Large intestine (tissue), 3 donors: Measurements from ENCODE around the gene MCM3AP. TPM values are rescaled to one million over a fixed set of nuclear protein-coding genes. Genes with fewer than 3 reads are reported as not detected.

Source experiments
- DNase-seq, 2 donors: peaks; one replicate each; pipeline versions ENCODE4 v3.0.0 to v3.0.0-alpha.2; 2013
- H3K27ac ChIP-seq: one replicate; pipeline ENCODE4 v1.5.1; 2013; ENCODE audit warnings: low read length
- H3K27me3 ChIP-seq: 2 replicates; pipeline ENCODE4 v1.6.1; 2013; ENCODE audit warnings: low read length; ENCODE audit not compliant: control insufficient read depth, insufficient read depth
- H3K36me3 ChIP-seq: 2 replicates; pipeline ENCODE4 v1.6.1; 2013; ENCODE audit warnings: low read length; ENCODE audit not compliant: control insufficient read depth, insufficient read depth
- H3K4me1 ChIP-seq: one replicate; pipeline ENCODE4 v1.6.1; 2013; ENCODE audit warnings: low read length; ENCODE audit not compliant: control insufficient read depth, insufficient read depth
- H3K4me3 ChIP-seq: one replicate; pipeline ENCODE4 v1.5.1; 2013; ENCODE audit warnings: low read length
- H3K9me3 ChIP-seq: one replicate; pipeline ENCODE4 v1.6.1; 2013; ENCODE audit warnings: mild to moderate bottlenecking, low read depth, low read length, moderate library complexity; ENCODE audit not compliant: control insufficient read depth
- WGBS: methylation state at CpG from one replicate; pipeline ENCODE4 v1.1.5; 2013; ENCODE audit warnings: low lambda C conversion rate; ENCODE audit not compliant: insufficient coverage; 5-methylcytosine and 5-hydroxymethylcytosine counted together
- polyA plus RNA-seq: library from polyadenylated mRNA; unstranded; fragments of 120-200 nt; gene quantifications from one replicate; pipeline ENCODE4 v1.2.1, GENCODE V29; 2013

The MCM3AP gene
- polyA plus RNA-seq, 1 donor: 77.5 TPM

DNA sequence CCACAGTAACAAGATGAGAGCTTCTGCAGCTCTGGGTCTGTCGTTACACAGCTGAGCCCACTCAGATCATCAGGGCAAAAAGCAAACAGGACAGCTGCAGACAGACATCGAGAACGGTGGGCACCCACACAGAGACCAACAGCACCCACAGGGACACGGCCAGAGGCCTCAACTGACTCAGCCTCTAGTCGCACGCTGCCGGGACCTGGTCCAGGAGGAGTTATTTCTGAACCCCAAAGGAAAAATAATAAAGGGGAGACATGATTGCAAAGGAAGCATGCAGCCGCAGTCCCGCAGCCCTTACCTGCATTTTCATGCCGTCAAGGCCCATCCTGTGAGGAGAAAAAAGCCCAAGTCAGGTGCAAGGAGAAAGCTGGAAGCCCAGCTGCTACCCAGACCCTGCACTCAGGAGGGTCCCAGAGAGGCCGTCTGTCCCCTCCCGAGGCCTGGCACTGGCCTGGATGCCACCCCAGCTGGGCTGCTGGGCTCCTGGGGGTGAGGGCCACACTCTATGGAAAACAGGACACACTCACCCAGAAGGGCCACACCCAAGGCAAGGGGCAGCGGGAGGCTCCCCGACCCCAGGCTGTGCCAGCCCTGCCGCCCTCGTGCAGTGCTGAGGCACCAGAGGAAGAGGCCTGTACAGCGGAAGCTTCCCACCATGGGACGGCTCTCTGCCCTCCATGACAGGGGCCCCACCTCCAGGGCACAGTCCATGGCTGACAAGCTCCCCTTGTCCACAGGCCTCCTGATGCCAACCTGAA, 72.5 kb downstream of the MCM3AP start:
- H3K9me3 ChIP-seq: no peaks in the 10 kb centered on the region
- H3K4me1 ChIP-seq: no peaks in the 10 kb centered on the region
- DNase-seq: no peak
- WGBS: no CpG with 5 or more reads among the region's 18 CpGs
- H3K27ac ChIP-seq: no peak overlapping the region
- no peaks in the 10 kb centered on the region for H3K27me3 ChIP-seq
- H3K4me3 ChIP-seq: no peak overlapping the region
- H3K36me3 ChIP-seq: peaks cover 17% of the 10 kb centered on the region

DNA sequence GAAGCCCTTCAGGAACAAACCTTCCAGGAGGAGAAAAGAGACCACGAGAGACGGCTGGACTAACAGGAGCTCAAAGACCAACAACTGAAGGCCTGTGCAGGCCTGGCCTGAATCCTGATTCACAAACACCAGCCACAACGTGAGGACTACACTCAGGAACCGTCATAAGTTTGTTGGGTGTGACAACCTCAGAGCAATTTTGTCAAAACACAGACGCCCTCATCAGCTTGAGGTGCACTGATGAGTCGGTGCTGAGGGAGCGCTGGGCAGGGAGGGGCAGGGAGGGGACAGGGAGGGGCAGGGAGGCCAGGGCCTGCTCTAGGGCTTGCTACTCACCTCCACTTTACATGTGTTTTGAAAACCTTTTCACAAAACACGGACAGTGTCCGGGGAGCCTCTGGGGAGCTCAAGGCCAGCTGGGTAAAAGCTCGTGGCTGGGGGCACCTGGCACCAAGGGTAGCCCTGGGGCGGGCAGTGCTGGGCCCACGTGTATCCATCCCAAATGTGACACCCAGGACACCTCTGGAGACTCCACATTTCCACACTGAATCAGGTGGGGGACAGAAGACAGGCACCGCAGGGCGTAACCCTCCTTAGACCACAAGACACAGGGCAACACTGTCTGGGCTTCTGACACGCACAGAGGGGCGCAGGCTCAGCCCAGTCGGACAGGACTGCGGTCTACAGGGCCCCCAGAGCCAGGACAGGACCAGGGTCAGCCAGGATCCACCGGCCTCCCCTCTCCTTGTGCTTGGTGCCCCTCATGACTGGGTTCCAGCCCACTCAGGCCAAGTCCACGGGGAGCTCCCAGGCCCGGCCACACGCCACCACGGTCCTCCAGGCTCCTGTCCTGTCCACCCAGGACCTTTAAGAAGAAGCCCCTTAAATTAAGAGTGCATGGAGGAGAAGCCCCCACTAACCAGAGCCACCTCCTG, 73.4 kb downstream of the MCM3AP start:
- no CpG with 5 or more reads among the region's 23 CpGs for WGBS
- H3K4me1 ChIP-seq: no peaks in the 10 kb centered on the region
- no peaks in the 10 kb centered on the region for H3K27me3 ChIP-seq
- no peak for DNase-seq
- no peak overlapping the region for H3K27ac ChIP-seq
- H3K9me3 ChIP-seq: no peaks in the 10 kb centered on the region
- H3K4me3 ChIP-seq: no peak overlapping the region
- peaks cover 19% of the 10 kb centered on the region for H3K36me3 ChIP-seq

DNA sequence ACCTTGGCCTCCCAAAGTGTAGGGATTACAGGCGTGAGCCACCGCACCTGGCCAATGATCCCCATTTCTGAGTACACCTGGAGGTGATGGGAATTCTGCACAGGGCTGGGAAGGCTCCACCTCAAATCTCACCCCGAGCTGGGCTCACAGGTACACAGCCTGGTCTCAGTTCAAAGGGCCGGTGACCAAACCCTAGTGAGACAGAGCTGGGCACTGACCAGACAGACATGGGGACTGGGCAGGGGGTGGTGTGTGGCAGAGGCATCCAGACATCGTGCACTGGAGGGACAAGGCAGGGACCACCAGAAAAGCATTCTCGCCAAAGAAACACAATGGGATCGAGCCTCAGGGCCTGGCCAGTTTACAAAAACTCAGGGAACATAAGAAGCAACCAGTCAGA, 74.0 kb downstream of the MCM3AP start:
- H3K4me3 ChIP-seq: no peak overlapping the region
- peaks cover 25% of the 10 kb centered on the region for H3K36me3 ChIP-seq
- no peak overlapping the region for H3K27ac ChIP-seq
- no peaks in the 10 kb centered on the region for H3K27me3 ChIP-seq
- WGBS: 100% methylated on average over 1 of the region's 7 CpGs
- no peaks in the 10 kb centered on the region for H3K9me3 ChIP-seq
- DNase-seq: no peak
- no peaks in the 10 kb centered on the region for H3K4me1 ChIP-seq

DNA sequence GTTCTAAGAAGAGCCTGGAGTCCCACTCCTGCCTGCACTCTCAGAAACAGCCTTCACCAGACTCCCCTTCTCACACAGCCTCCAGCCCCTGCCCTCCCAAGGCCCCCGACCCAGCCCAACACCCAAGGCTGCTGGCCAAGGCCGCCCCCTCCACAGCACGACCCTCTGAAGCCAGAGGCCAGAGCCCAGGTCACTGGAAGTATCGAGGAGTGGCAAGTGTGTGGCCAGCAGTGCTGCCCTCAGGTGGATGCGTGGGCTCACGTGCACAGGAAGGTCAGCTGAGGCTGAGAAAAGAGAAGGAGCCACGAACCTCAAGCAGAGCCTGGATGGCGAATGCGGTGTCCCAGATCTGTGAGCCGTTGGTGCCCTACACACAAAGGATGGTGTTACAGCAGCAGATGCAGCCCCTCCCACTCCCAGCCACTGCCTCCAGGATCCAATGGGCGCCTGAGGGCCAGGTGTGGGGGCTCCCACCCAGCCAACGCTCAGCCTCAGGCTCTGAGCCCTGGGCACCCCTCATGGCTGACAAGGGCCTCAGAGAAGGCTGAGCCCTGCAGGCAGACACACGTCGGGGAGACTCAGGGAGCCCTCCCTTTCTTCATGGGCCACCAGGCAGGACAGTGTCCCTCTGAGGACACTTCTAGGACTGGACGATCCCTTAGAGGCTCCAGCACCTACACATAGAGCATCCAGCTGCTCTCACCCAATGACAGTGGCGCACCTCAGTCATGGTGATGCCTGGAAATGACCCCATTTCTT, 74.9 kb downstream of the MCM3AP start:
- no peaks in the 10 kb centered on the region for H3K4me1 ChIP-seq
- H3K9me3 ChIP-seq: no peaks in the 10 kb centered on the region
- peaks cover 28% of the 10 kb centered on the region for H3K36me3 ChIP-seq
- no peaks in the 10 kb centered on the region for H3K27me3 ChIP-seq
- no CpG with 5 or more reads among the region's 16 CpGs for WGBS
- H3K27ac ChIP-seq: no peak overlapping the region
- DNase-seq: no peak
- H3K4me3 ChIP-seq: no peak overlapping the region

DNA sequence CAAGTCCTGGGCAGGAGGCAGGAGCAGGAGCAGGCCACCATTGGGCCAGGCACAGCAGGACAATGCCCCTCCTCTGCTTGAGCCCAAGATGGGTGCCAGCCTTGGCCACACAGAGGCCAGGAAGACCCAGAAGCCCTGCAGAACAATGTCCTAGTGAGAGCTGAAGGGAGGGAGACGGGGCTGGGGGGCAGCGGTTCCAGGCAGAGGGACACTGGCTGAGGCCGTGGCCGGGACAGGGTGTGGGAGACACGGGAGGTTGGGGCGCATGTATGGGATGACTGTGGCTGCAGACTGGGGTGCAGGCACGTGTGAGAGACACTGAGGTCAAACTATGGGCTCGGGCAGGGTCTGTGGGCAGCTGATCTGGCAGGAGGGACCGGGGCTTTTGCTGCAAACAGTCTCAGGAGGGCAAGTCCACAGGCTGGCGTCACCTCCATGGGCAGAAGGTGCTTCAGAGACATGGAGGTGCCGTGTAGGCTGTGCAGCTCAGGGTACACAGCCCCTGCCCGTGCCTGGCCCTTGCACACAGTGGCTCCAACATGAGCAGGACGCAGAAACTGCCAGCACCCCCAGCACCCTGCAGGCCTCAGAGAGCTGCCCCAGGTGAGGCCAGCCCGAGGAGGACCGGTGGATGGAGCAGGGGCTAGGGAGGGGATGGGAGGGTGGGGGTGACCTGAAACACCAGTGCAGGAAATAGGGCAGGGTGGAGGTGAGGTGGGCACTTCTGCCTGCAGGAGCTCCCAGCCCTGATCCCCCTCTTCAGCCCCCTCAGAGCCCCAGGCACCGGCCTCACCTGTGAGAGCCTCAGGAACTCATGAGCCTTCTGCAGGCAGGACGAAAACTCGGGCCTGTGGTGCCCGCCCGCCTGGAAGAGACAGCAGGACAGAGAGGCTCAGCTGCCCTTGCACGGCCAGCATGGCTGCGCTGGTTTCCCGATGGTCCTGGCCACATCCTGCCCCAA, 76.4 kb downstream of the MCM3AP start:
- Histone ChIP-seq H3K4me1 (no peaks in the 10 kb centered on the region), H3K4me3 (no peak overlapping the region), H3K27ac (no peak overlapping the region), H3K36me3 (peaks cover 30% of the 10 kb centered on the region), H3K9me3 (no peaks in the 10 kb centered on the region), H3K27me3 (no peaks in the 10 kb centered on the region)
- no peak for DNase-seq
- no CpG with 5 or more reads among the region's 23 CpGs for WGBS

DNA sequence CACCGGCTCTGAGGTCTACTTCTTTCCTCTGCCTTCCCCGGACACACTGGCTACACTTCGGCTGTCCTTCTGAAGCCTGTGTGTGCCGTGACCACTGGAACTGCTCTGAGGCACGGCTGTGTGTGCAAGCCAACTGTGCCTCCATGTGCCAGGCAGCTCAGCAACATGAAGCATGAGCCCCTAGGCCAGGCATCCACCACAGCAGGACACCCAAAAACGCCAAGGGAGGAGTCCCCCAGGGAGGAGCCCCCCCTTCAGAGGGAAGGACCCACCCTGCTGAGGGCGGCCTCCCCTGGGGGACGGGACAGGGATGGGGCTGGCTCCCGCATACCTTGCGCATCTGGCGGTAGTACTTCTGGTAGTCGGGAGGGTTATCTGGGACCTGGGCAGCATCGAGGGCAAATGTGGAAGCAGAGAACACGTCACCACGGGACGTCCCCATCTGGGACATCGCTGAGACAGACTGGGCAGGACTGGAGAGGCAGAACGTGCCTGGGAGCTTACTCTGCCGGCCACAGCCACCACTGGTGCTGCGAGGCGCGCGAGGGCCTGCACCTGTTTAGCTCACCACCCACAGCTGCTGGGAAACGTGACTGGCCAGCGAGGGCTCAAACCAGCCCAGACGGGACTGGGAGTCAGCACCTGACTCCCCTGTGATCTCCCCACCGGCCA, 77.4 kb downstream of the MCM3AP start:
- Histone ChIP-seq H3K36me3 (peaks cover 29% of the 10 kb centered on the region), H3K9me3 (no peaks in the 10 kb centered on the region), H3K4me1 (no peaks in the 10 kb centered on the region), H3K27me3 (no peaks in the 10 kb centered on the region), H3K4me3 (no peak overlapping the region), H3K27ac (no peak overlapping the region)
- DNase-seq: no peak
- WGBS: no CpG with 5 or more reads among the region's 27 CpGs

DNA sequence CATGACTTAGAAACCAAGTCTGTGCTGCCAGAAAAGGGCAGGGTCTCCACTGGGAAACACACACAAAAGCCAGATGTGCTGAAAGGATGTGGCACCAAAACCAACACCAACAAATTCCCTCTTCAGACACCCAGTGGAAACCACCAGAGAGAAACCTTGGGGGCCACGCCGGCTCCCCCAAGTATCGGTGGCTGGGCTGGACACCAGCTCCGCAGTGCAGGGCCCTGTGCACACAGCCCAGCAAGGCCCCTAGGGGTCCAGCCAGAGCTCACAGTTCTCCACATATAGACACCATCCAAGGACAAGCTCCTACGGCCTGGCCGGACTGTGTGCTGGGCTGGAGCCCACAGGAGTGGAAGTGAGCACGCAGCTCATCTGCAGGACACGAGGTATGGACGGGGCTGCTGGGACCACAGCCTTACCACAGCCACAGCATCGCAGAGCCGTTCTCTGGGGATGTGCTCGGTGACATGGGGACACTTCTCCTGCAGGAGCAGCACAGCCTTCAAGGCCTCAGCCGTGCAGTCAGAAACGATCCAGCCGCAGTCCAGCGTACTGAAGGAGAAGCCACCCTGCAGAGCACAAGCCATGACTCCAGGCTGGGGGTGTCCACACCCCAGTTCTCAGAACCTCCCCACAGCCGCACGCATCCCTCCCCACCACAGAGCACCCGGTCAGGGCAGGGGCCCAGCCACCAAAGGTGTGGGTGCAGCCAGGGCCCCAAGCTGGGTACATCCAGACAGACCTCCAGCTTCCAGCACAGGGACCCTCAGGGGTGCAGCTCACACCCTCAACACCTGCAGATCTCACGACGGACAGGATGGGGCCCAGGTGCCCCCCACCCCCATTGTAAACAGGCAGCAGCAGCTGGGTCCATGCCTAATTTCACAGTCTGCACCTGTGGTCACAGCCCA, 78.1 kb downstream of the MCM3AP start:
- Histone ChIP-seq H3K36me3 (peaks cover 33% of the 10 kb centered on the region), H3K4me1 (no peaks in the 10 kb centered on the region), H3K27ac (no peak overlapping the region), H3K4me3 (no peak overlapping the region), H3K27me3 (no peaks in the 10 kb centered on the region), H3K9me3 (no peaks in the 10 kb centered on the region)
- DNase-seq: no peak
- WGBS: no CpG with 5 or more reads among the region's 21 CpGs

DNA sequence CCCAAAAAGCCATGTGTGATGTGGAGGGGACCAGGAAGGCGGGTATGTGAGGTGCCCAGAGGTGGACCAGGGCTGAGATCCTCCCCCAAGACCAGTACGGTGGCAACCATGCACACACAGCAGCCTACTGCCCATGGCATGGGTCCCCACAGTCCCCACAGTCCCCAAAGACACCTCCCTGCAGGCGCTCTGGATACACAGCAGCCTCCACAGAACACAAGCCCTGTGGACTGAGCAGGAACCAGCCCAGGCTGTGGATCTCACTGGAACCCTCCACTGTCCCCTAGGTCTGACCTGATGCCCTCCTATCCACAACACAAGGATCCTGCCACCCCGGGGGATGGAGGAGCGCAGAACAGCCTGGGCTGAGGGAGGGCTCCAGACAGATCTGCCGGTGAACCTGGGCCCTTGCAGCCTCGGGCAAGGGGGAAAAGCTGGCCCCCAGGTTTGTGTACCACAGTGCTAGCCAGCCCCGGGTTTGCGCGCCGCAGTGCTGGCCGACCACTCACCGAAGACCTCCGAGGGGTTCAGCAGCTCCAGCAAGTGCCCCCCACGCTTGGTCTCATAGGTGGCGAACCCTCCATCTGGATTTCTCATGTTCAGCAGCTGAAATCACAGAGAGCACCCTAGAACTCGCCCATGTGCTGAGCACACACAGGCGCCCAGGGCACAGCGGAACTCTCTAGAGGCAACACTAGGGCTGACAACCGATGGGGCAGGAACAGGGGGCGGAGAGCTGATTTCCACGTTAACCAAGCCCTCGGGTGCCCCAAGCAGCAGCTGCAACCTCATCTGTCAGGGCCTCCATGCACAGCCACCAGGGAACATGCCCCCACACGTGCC, 79.0 kb downstream of the MCM3AP start:
- H3K9me3 ChIP-seq: no peaks in the 10 kb centered on the region
- H3K36me3 ChIP-seq: peaks cover 33% of the 10 kb centered on the region
- no peaks in the 10 kb centered on the region for H3K4me1 ChIP-seq
- H3K27ac ChIP-seq: no peak overlapping the region
- no peaks in the 10 kb centered on the region for H3K27me3 ChIP-seq
- no CpG with 5 or more reads among the region's 24 CpGs for WGBS
- no peak for DNase-seq
- H3K4me3 ChIP-seq: no peak overlapping the region
